ENCODE measurements around the gene CDC25B.
"Not testable (repeated sequence)": the region's sequence is repeated elsewhere in the genome, so short reads cannot be mapped to it uniquely, and the experiment has no call there.

Gene CDC25B

GRCh38 chr20:3840201-3840600 is 44.1 kb downstream of the CDC25B start:
- FAIRE-seq = not testable (repeated sequence)

- no peak for FAIRE-seq
Measured at GRCh38 chr20:3842348-3842930, 46.3 kb downstream of the CDC25B start.

- FAIRE-seq = no peak
Measured at GRCh38 chr20:3843490-3843889, 47.4 kb downstream of the CDC25B start.

- FAIRE-seq = not testable (repeated sequence)
Measured at GRCh38 chr20:3843990-3844619, 48.0 kb downstream of the CDC25B start.

- FAIRE-seq = no peak
Measured at GRCh38 chr20:3846378-3846739, 50.2 kb downstream of the CDC25B start.

- no peak for FAIRE-seq
Measured at GRCh38 chr20:3846740-3847428, 50.8 kb downstream of the CDC25B start, which contains the start of gene MAVS. Gene MAVS, plus strand, starts transcription at chr20:3846834. Its CDS starts 7,791 bp downstream, at chr20:3854625.

GRCh38 chr20:3847429-3847940 is 51.4 kb downstream of the CDC25B start:
- FAIRE-seq = no peak

GRCh38 chr20:3848565-3848964 is 52.5 kb downstream of the CDC25B start:
- FAIRE-seq = no peak

- no peak for FAIRE-seq
Measured at GRCh38 chr20:3854462-3854871, 58.4 kb downstream of the CDC25B start.

Data from TTC549 (cell line).